Stimulated activated naive CD8-positive, alpha-beta T cell treated with anti-CD3 and anti-CD28 coated beads, Interleukin-15, amount 100 ng/mL, for 72 hours (primary cell): ENCODE measurements around the gene CEP170B.

Source experiments
- ATAC-seq: fragments of 150-1000 bp; cut with Tn5 transposase; 2 replicates; pipeline ENCODE4 v1.10.0; 2021; ENCODE audit warnings: mild to moderate bottlenecking, moderate library complexity
- DNase-seq, 2 donors: peaks; one replicate each; pipeline ENCODE4 v3.0.0; 2021 to 2022
- H3K27ac Mint-ChIP-seq, 2 donors: one replicate each; pipeline ENCODE4 v1.8.0; 2022; ENCODE audit warnings: mild to moderate bottlenecking in 2 of 2, mixed read lengths in 2 of 2, moderate library complexity in 2 of 2
- H3K27me3 Mint-ChIP-seq: one replicate; pipeline ENCODE4 v1.8.0; 2022; ENCODE audit warnings: mixed read lengths
- H3K4me1 Mint-ChIP-seq: one replicate; pipeline ENCODE4 v1.8.0; 2022; ENCODE audit warnings: mild to moderate bottlenecking, mixed read lengths
- H3K4me3 Mint-ChIP-seq, 2 donors: one replicate each; pipeline ENCODE4 v1.8.0; 2022; ENCODE audit warnings: mild to moderate bottlenecking in 2 of 2, mixed read lengths in 2 of 2, moderate library complexity in 1 of 2
- H3K9me3 Mint-ChIP-seq, 2 donors: one replicate each; pipeline ENCODE4 v1.8.0; 2022; ENCODE audit warnings: mixed read lengths in 2 of 2

Gene CEP170B

GRCh38 chr14:104865081-104865630 is at the start of gene CEP170B:
TSS of gene CEP170B (plus strand) at chr14:104865268. CDS start at chr14:104868451, 3,183 bp downstream.
- DNase-seq (peak in 1 of 2 donors; percentile 56), ATAC-seq (peak; percentile 72)
- Mint-ChIP-seq H3K4me1 (peaks cover 18% of the 10 kb centered on the region), H3K27ac (peak within 1 kb of the TSS in 1 of 2 donors; percentile 26), H3K27me3 (peaks cover 46% of the 10 kb centered on the region), H3K4me3 (peak within 1 kb of the TSS; percentile 77 to 78), H3K9me3 (no peaks in the 10 kb centered on the region)

GRCh38 chr14:104816616-104816884 is 48.5 kb upstream of the CEP170B start:
- peak overlapping the region; percentile 83 to 98 for H3K4me3 Mint-ChIP-seq
- no peak for ATAC-seq
- H3K4me1 Mint-ChIP-seq: peaks cover 30% of the 10 kb centered on the region

GRCh38 chr14:104817930-104818713 is 46.9 kb upstream of the CEP170B start:
- H3K4me3 Mint-ChIP-seq: peak overlapping the region in 1 of 2 donors; percentile 98
- H3K4me1 Mint-ChIP-seq: peaks cover 30% of the 10 kb centered on the region
- H3K27me3 Mint-ChIP-seq: no peaks in the 10 kb centered on the region
- ATAC-seq (no peak), DNase-seq (no peak)
- no peaks in the 10 kb centered on the region for H3K9me3 Mint-ChIP-seq
- peak overlapping the region; percentile 19 to 30 for H3K27ac Mint-ChIP-seq

More at GRCh38 chr14:104816616-104816884, 48.5 kb upstream of the CEP170B start:
- no peaks in the 10 kb centered on the region for H3K27me3 Mint-ChIP-seq
- H3K9me3 Mint-ChIP-seq: no peaks in the 10 kb centered on the region
- H3K27ac Mint-ChIP-seq: peak overlapping the region; percentile 95
- no peak for DNase-seq

- Mint-ChIP-seq H3K27ac (no peak overlapping the region), H3K4me1 (peaks cover 24% of the 10 kb centered on the region), H3K9me3 (no peaks in the 10 kb centered on the region), H3K4me3 (no peak overlapping the region), H3K27me3 (no peaks in the 10 kb centered on the region)
- DNase-seq (no peak), ATAC-seq (no peak)
Measured at GRCh38 chr14:104818714-104819161, 46.3 kb upstream of the CEP170B start.

- ATAC-seq: no peak
- Mint-ChIP-seq H3K9me3 (peaks cover 3 to 6% of the 10 kb centered on the region in 2 donors), H3K4me3 (no peak overlapping the region), H3K27me3 (peaks cover 1% of the 10 kb centered on the region), H3K27ac (no peak overlapping the region), H3K4me1 (peaks cover 18% of the 10 kb centered on the region)
- DNase-seq: no peak
Measured at GRCh38 chr14:104819361-104819781, 45.7 kb upstream of the CEP170B start.

- H3K9me3 Mint-ChIP-seq: peaks cover 11 to 14% of the 10 kb centered on the region in 2 donors
- no peak for ATAC-seq
- H3K27me3 Mint-ChIP-seq: peaks cover 15% of the 10 kb centered on the region
- no peak overlapping the region for H3K27ac Mint-ChIP-seq
- H3K4me1 Mint-ChIP-seq: peaks cover 23% of the 10 kb centered on the region
- no peak overlapping the region for H3K4me3 Mint-ChIP-seq
- DNase-seq: no peak
Measured at GRCh38 chr14:104820669-104821228, 44.3 kb upstream of the CEP170B start.

- DNase-seq: no peak
Measured at GRCh38 chr14:104821229-104821945, 43.7 kb upstream of the CEP170B start.

GRCh38 chr14:104821971-104822608 is 43.0 kb upstream of the CEP170B start:
- no peak overlapping the region for H3K27ac Mint-ChIP-seq
- DNase-seq (no peak), ATAC-seq (no peak)
- H3K4me3 Mint-ChIP-seq: no peak overlapping the region
- peaks cover 21% of the 10 kb centered on the region for H3K27me3 Mint-ChIP-seq
- peaks cover 11 to 14% of the 10 kb centered on the region in 2 donors for H3K9me3 Mint-ChIP-seq
- H3K4me1 Mint-ChIP-seq: peaks cover 23% of the 10 kb centered on the region

More at GRCh38 chr14:104821229-104821945, 43.7 kb upstream of the CEP170B start:
- peaks cover 11 to 14% of the 10 kb centered on the region in 2 donors for H3K9me3 Mint-ChIP-seq
- H3K27ac Mint-ChIP-seq: no peak overlapping the region
- H3K27me3 Mint-ChIP-seq: peaks cover 17% of the 10 kb centered on the region
- H3K4me1 Mint-ChIP-seq: peaks cover 26% of the 10 kb centered on the region
- ATAC-seq: no peak
- H3K4me3 Mint-ChIP-seq: no peak overlapping the region

GRCh38 chr14:104822821-104823615 is 42.0 kb upstream of the CEP170B start:
- Mint-ChIP-seq H3K9me3 (peaks cover 11 to 14% of the 10 kb centered on the region in 2 donors), H3K27ac (no peak overlapping the region), H3K4me3 (no peak overlapping the region), H3K4me1 (peaks cover 25% of the 10 kb centered on the region), H3K27me3 (peaks cover 27% of the 10 kb centered on the region)
- ATAC-seq (no peak), DNase-seq (no peak)

GRCh38 chr14:104824353-104824997 is 40.6 kb upstream of the CEP170B start:
- H3K4me1 Mint-ChIP-seq: peaks cover 25% of the 10 kb centered on the region
- peaks cover 11 to 14% of the 10 kb centered on the region in 2 donors for H3K9me3 Mint-ChIP-seq
- H3K27ac Mint-ChIP-seq: no peak overlapping the region
- peak overlapping the region; percentile 89 to 91 for H3K4me3 Mint-ChIP-seq
- no peak for DNase-seq
- peaks cover 27% of the 10 kb centered on the region for H3K27me3 Mint-ChIP-seq
- ATAC-seq: no peak

GRCh38 chr14:104826189-104826860 is 38.7 kb upstream of the CEP170B start:
- ATAC-seq: peak; percentile 90
- Mint-ChIP-seq H3K4me1 (peaks cover 25% of the 10 kb centered on the region), H3K4me3 (peak overlapping the region; percentile 89 to 91), H3K27ac (no peak overlapping the region), H3K9me3 (peaks cover 11 to 14% of the 10 kb centered on the region in 2 donors), H3K27me3 (peaks cover 27% of the 10 kb centered on the region)
- DNase-seq: peak; percentile 91 to 94

- Mint-ChIP-seq H3K27ac (peak overlapping the region in 1 of 2 donors; percentile 55), H3K27me3 (peaks cover 27% of the 10 kb centered on the region), H3K4me3 (peak overlapping the region; percentile 76 to 90), H3K4me1 (peaks cover 25% of the 10 kb centered on the region), H3K9me3 (peaks cover 11 to 14% of the 10 kb centered on the region in 2 donors)
- DNase-seq (no peak), ATAC-seq (no peak)
Measured at GRCh38 chr14:104826861-104827176, 38.2 kb upstream of the CEP170B start.

GRCh38 chr14:104827177-104828055 is 37.7 kb upstream of the CEP170B start:
- peak; percentile 85 for ATAC-seq
- Mint-ChIP-seq H3K27me3 (peaks cover 27% of the 10 kb centered on the region), H3K4me3 (peak overlapping the region; percentile 76 to 90), H3K4me1 (peaks cover 25% of the 10 kb centered on the region), H3K9me3 (peaks cover 11 to 14% of the 10 kb centered on the region in 2 donors), H3K27ac (peak overlapping the region in 1 of 2 donors; percentile 55)
- peak; percentile 61 to 67 for DNase-seq
